IMR-90 (cell line): ENCODE measurements around the gene MECP2. TPM values are rescaled to one million over a fixed set of nuclear protein-coding genes. Genes with fewer than 3 reads are reported as not detected.

Experiments
- ATAC-seq: fragments of 200-7000 bp; cut with Tn5 transposase; 2 replicates; pipeline ENCODE4 v1.9.1; 2020; ENCODE audit warnings: low read depth, mild to moderate bottlenecking, moderate library complexity
- BruUV-seq: library from RNA; stranded (reverse); fragments of 400-500 nt; replicated peaks from 2 replicates; lab custom pipeline; 2021; lab: Mats Ljungman, UMichigan
- CTCF ChIA-PET: fragments of 300-600 bp; formaldehyde crosslinking; extraction: SDS; loops from one replicate; lab custom pipeline; 2021; ENCODE audit warnings: antibody characterized with exemption; lab: Yijun Ruan, JAX
- POLR2A ChIA-PET: fragments of 300-600 bp; sonication (Branson Sonifier 250); formaldehyde crosslinking; loops from one replicate; lab custom pipeline; 2022; ENCODE audit warnings: antibody characterized with exemption; ENCODE audit not compliant: unreplicated experiment; lab: Charles Lee
- DNase-seq: peaks from one replicate; pipeline ENCODE4 v3.0.0; 2013
- H2AFZ ChIP-seq: replicated peaks from 2 replicates; pipeline ENCODE3; 2013; ENCODE audit warnings: low read length, mild to moderate bottlenecking; ENCODE audit not compliant: poor library complexity
- H2AK5ac ChIP-seq: 2 replicates; pipeline ENCODE4 v1.6.1; 2013; ENCODE audit warnings: low read depth, low read length, inconsistent platforms
- H2AK9ac ChIP-seq: replicated peaks from 2 replicates; pipeline ENCODE3; 2013; ENCODE audit warnings: mild to moderate bottlenecking, low read depth, low read length, moderate library complexity; ENCODE audit not compliant: poor library complexity
- H2BK120ac ChIP-seq: 2 replicates; pipeline ENCODE4 v1.6.1; 2013; ENCODE audit warnings: low read depth, low read length, inconsistent platforms
- H2BK15ac ChIP-seq: 3 replicates; pipeline ENCODE4 v1.6.1; 2013; ENCODE audit warnings: low read depth, low read length, inconsistent platforms
- H2BK20ac ChIP-seq: 2 replicates; pipeline ENCODE4 v1.6.1; 2013; ENCODE audit warnings: low read depth, mild to moderate bottlenecking, inconsistent platforms, low read length, moderate library complexity
- H2BK5ac ChIP-seq: 2 replicates; pipeline ENCODE4 v1.6.1; 2013; ENCODE audit warnings: mild to moderate bottlenecking, low read depth, low read length, inconsistent platforms; ENCODE audit not compliant: poor library complexity, severe bottlenecking
- H3K14ac ChIP-seq: replicated peaks from 2 replicates; pipeline ENCODE4 v1.6.1; 2013; ENCODE audit warnings: low read depth, low read length, inconsistent platforms
- H3K18ac ChIP-seq: 2 replicates; pipeline ENCODE4 v1.6.1; 2013; ENCODE audit warnings: low read depth, low read length, control low read depth
- H3K23ac ChIP-seq: 2 replicates; pipeline ENCODE4 v1.6.1; 2013; ENCODE audit warnings: low read depth, low read length, inconsistent platforms
- H3K27ac ChIP-seq: 2 replicates; pipeline ENCODE4 v1.5.1; 2013; ENCODE audit warnings: mild to moderate bottlenecking, control low read depth, low read length; ENCODE audit not compliant: insufficient read depth
- H3K27me3 ChIP-seq: 2 replicates; pipeline ENCODE4 v1.6.1; 2013; ENCODE audit warnings: low read length; ENCODE audit not compliant: control insufficient read depth, insufficient read depth
- H3K36me3 ChIP-seq: 2 replicates; pipeline ENCODE4 v1.6.1; 2013; ENCODE audit warnings: low read length, mixed read lengths; ENCODE audit not compliant: control insufficient read depth, insufficient read depth
- H3K4ac ChIP-seq: 2 replicates; pipeline ENCODE4 v1.6.1; 2013; ENCODE audit warnings: low read depth, low read length, inconsistent platforms
- H3K4me1 ChIP-seq: 2 replicates; pipeline ENCODE4 v1.6.1; 2013; ENCODE audit warnings: low read length, mixed read lengths; ENCODE audit not compliant: control insufficient read depth, insufficient read depth
- H3K4me2 ChIP-seq: 2 replicates; pipeline ENCODE4 v1.6.1; 2013; ENCODE audit warnings: low read depth, mild to moderate bottlenecking, control low read depth, low read length, moderate library complexity
- H3K4me3 ChIP-seq: 2 replicates; pipeline ENCODE4 v1.5.1; 2013; ENCODE audit warnings: low read depth, mild to moderate bottlenecking, control low read depth, low read length, moderate library complexity; ENCODE audit not compliant: insufficient read depth
- H3K56ac ChIP-seq: 2 replicates; pipeline ENCODE4 v1.6.1; 2013; ENCODE audit warnings: low read length, inconsistent platforms; ENCODE audit not compliant: insufficient read depth; ENCODE audit errors: extremely low read depth
- H3K79me1 ChIP-seq, 2 experiments: 2 replicates each; pipeline ENCODE4 v1.6.1; 2013; ENCODE audit warnings: low read length in 2 of 2, inconsistent platforms in 1 of 2, low read depth in 1 of 2
- H3K9ac ChIP-seq: 2 replicates; pipeline ENCODE4 v1.6.1; 2013; ENCODE audit warnings: low read depth, low read length, control low read depth
- H3K9me1 ChIP-seq: 2 replicates; pipeline ENCODE4 v1.6.1; 2013; ENCODE audit warnings: low read length, inconsistent platforms; ENCODE audit not compliant: insufficient read depth
- H3K9me3 ChIP-seq: 2 replicates; pipeline ENCODE4 v1.6.1; 2013; ENCODE audit warnings: low read length; ENCODE audit not compliant: control insufficient read depth, insufficient read depth
- H4K20me1 ChIP-seq: 2 replicates; pipeline ENCODE4 v1.6.1; 2013; ENCODE audit warnings: low read length, inconsistent platforms; ENCODE audit not compliant: insufficient read depth
- H4K5ac ChIP-seq: 2 replicates; pipeline ENCODE4 v1.6.1; 2013; ENCODE audit warnings: mild to moderate bottlenecking, low read depth, low read length, control low read depth
- H4K8ac ChIP-seq, 2 experiments: 2 replicates each; pipeline ENCODE4 v1.6.1; 2013; ENCODE audit warnings: low read depth in 2 of 2, low read length in 2 of 2, control low read depth in 1 of 2, inconsistent platforms in 1 of 2
- H4K91ac ChIP-seq: 2 replicates; pipeline ENCODE4 v1.6.1; 2013; ENCODE audit warnings: low read depth, low read length, inconsistent platforms; ENCODE audit not compliant: insufficient read depth
- BHLHE40 ChIP-seq: fragments of 150-350 bp; IDR thresholded peaks from 2 replicates; pipeline ENCODE4 v1.6.1; 2016; ENCODE audit warnings: mild to moderate bottlenecking, low read depth, low read length
- CEBPB ChIP-seq: IDR thresholded peaks from 2 replicates; pipeline ENCODE4 v1.6.1; 2012; ENCODE audit warnings: low read depth, low read length, improper control_type of control experiment
- CHD1 ChIP-seq: IDR thresholded peaks from 2 replicates; pipeline ENCODE4 v1.6.1; 2012; ENCODE audit warnings: low read depth, low read length, improper control_type of control experiment
- ELK1 ChIP-seq: fragments of 150-350 bp; IDR thresholded peaks from 2 replicates; pipeline ENCODE4 v1.6.1; 2016; ENCODE audit warnings: low read depth, mild to moderate bottlenecking, low read length, moderate library complexity, borderline replicate concordance
- FOS ChIP-seq: fragments of 150-350 bp; IDR thresholded peaks from 2 replicates; pipeline ENCODE4 v1.6.1; 2016; ENCODE audit warnings: low read depth, low read length
- MAFK ChIP-seq: IDR thresholded peaks from 2 replicates; pipeline ENCODE4 v1.6.1; 2012; ENCODE audit warnings: low read depth, low read length, improper control_type of control experiment
- MAZ ChIP-seq: IDR thresholded peaks from 2 replicates; pipeline ENCODE4 v1.6.1; 2012; ENCODE audit warnings: low read depth, mild to moderate bottlenecking, low read length, improper control_type of control experiment, moderate library complexity, borderline replicate concordance
- MXI1 ChIP-seq: IDR thresholded peaks from 2 replicates; pipeline ENCODE4 v1.6.1; 2012; ENCODE audit warnings: low read depth, mild to moderate bottlenecking, low read length, moderate library complexity, borderline replicate concordance
- NFE2L2 ChIP-seq: fragments of 150-350 bp; IDR thresholded peaks from 2 replicates; pipeline ENCODE4 v1.6.1; 2016; ENCODE audit warnings: low read depth, mild to moderate bottlenecking, low read length
- POLR2A ChIP-seq: IDR thresholded peaks from 2 replicates; pipeline ENCODE4 v1.6.1; 2012; ENCODE audit warnings: mild to moderate bottlenecking, low read depth, low read length
- RAD21 ChIP-seq: IDR thresholded peaks from 2 replicates; pipeline ENCODE4 v1.6.1; 2012; ENCODE audit warnings: low read length, improper control_type of control experiment
- RCOR1 ChIP-seq: IDR thresholded peaks from 2 replicates; pipeline ENCODE4 v1.6.1; 2012; ENCODE audit warnings: mild to moderate bottlenecking, low read length, improper control_type of control experiment; ENCODE audit not compliant: insufficient replicate concordance
- RFX5 ChIP-seq: IDR thresholded peaks from 2 replicates; pipeline ENCODE4 v1.8.0; 2012; ENCODE audit warnings: low read depth, mild to moderate bottlenecking, low read length, moderate library complexity
- SMC3 ChIP-seq: fragments of 150-350 bp; IDR thresholded peaks from 2 replicates; pipeline ENCODE4 v1.6.1; 2016; ENCODE audit warnings: low read depth, mild to moderate bottlenecking, antibody characterized with exemption, low read length, moderate library complexity
- USF2 ChIP-seq: fragments of 150-350 bp; IDR thresholded peaks from 2 replicates; pipeline ENCODE4 v1.6.1; 2017; ENCODE audit warnings: mild to moderate bottlenecking, antibody characterized with exemption, low read length, low read depth
- WGBS, 2 experiments: methylation state at CpG; one replicate each; pipeline versions ENCODE4 v1.1.5 to v1.1.7; 2013; ENCODE audit warnings: missing lambda C conversion rate in 2 of 2; ENCODE audit not compliant: insufficient read length in 1 of 2; ENCODE audit errors: extremely low coverage in 2 of 2; 5-methylcytosine and 5-hydroxymethylcytosine counted together
- dilution Hi-C: fragments of 300-500 bp; cut with HindIII; formaldehyde crosslinking; loops from one replicate; pipeline ENCODE4 v1.14.3; 2018; ENCODE audit warnings: low sequenced_read_pairs; ENCODE audit not compliant: unreplicated experiment
- in situ Hi-C: fragments of 300-500 bp; cut with MboI; formaldehyde crosslinking; loops from 3 replicates; pipeline ENCODE4 v1.14.3; 2019; ENCODE audit warnings: low sequenced_read_pairs, inconsistent platforms, mixed read lengths
- intact Hi-C: fragments of 100-400 bp; cut with micrococcal nuclease; formaldehyde crosslinking; loops from 2 replicates; pipeline ENCODE4 v1.10.0; 2022
- polyA plus RNA-seq, 3 experiments: library from polyadenylated mRNA; depleted of rRNA; stranded (reverse); fragments of >200 nt; gene quantifications; 2 replicates each; pipeline ENCODE4 v1.2.3, GENCODE V29; 2012; ENCODE audit warnings: low replicate concordance in 1 of 3
- total RNA-seq: library from RNA; depleted of rRNA; stranded (reverse); fragments of >200 nt; gene quantifications from 2 replicates; pipeline ENCODE4 v1.2.3, GENCODE V29; 2012

MECP2 gene
- total and polyA plus RNA-seq, 2 of the 4 experiments (the other 2 are of a cell fraction): 8.4 to 10.1 TPM

GRCh38 chrX:153973127-153974002 is 124.2 kb downstream of the MECP2 start:
- Histone ChIP-seq H3K4me2 (peak overlapping the region; percentile 98), H2AK5ac (peak overlapping the region; percentile 88), H3K27me3 (no peaks in the 10 kb centered on the region), H3K36me3 (no peaks in the 10 kb centered on the region), H3K23ac (peak overlapping the region; percentile 67), H2BK20ac (no peak overlapping the region), H4K5ac (peak overlapping the region; percentile 67; the same call in 1 of the 2 replicates), H3K4me3 (peak overlapping the region; percentile 96), H3K14ac (peak overlapping the region; percentile 86), H3K4me1 (peaks cover 8% of the 10 kb centered on the region), H3K79me1 (peaks cover 14 to 27% of the 10 kb centered on the region in 2 experiments; a peak in 2 of 4 replicates), H3K56ac (peak overlapping the region; percentile 85), H3K18ac (peak overlapping the region; percentile 21; the same call in 1 of the 2 replicates), H2BK5ac (peak overlapping the region; percentile 87), H2AK9ac (peak overlapping the region; percentile 94), H3K9ac (peak overlapping the region; percentile 93), H4K20me1 (peaks cover 24% of the 10 kb centered on the region), H4K8ac (peak overlapping the region; percentile 19 to 77), H2AFZ (peak overlapping the region; percentile 92), H3K9me1 (peaks cover 3% of the 10 kb centered on the region; the same call in 1 of the 2 replicates), H3K27ac (peak overlapping the region; percentile 86), H3K9me3 (no peaks in the 10 kb centered on the region), H2BK120ac (0 out of 2 replicates have a peak overlapping the region, but pooled peaks have one; percentile 2), H4K91ac (peak overlapping the region; percentile 76), H2BK15ac (no peak overlapping the region), H3K4ac (peak overlapping the region; percentile 84)
- ATAC-seq (no peak), DNase-seq (no peak)
- dilution Hi-C loops: no loop called here
- in situ Hi-C loops: no loop called here
- intact Hi-C loops: no loop called here
- CTCF ChIA-PET: no interaction called here
- POLR2A ChIA-PET: interaction anchor here (0.6 to 0.8 kb wide), 2 partner anchors 67 to 72 kb away, joined by 3 to 5 read pairs; no protein-coding TSS in a partner anchor
- 68% methylated on average over 5 of the region's 20 CpGs; no CpG with 5 or more reads in 1 of the 2 experiments for WGBS, 2 experiments
- no TSS peak for BruUV-seq
- TF ChIP-seq SMC3 (no peak), BHLHE40 (no peak), USF2 (no peak), POLR2A (no peak), FOS (no peak), RCOR1 (no peak), RFX5 (no peak), MXI1 (no peak), CHD1 (no peak), MAFK (no peak), RAD21 (no peak), MAZ (no peak), ELK1 (no peak), CEBPB (no peak), NFE2L2 (no peak)
